SKM-1 (cell line): Measurements from ENCODE around the gene MCM5.

ENCODE experiments used
- DNase-seq: peaks from one replicate; lab custom pipeline; 2025; ENCODE audit not compliant: unreplicated experiment; lab: John Stamatoyannopoulos, UW

MCM5 gene

DNA sequence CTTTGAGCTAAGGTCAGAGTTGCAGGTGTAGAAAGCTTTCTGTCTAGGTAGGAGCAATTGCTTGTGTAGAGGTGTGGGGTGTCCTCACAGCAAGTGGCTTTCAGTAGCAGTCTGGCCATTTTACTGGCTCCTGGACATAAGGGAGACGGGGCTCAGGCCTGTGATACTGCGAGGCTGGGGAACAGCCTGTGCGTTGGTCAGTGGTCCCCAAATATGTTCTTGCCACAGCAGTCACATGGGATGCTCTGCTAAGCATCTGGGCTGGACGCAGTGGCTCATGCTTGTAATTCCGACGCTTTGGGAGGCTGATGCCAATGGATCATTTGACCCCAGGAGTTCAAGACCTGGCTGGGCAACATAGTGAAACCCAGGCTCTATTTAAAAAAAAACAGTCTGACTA lies 1.9 kb downstream of the MCM5 start:
- DNase-seq = no peak

DNA sequence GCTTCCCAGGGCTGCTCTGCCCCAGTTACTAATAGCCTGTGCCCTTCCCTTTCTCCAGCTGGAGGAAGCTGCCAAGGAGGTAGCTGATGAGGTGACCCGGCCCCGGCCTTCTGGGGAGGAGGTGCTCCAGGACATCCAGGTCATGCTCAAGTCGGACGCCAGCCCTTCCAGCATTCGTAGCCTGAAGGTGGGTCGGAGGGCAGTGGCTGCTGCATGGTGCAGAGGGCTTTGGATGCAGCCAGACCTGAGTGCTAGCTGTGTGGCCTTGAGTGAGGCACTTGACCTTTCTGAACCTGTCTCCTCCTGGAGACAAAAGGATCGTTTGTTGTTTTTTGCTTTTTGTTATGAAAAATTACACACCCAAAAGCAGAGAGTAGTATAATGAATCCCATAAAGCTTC lies 3.4 kb downstream of the MCM5 start:
- DNase-seq = no peak

DNA sequence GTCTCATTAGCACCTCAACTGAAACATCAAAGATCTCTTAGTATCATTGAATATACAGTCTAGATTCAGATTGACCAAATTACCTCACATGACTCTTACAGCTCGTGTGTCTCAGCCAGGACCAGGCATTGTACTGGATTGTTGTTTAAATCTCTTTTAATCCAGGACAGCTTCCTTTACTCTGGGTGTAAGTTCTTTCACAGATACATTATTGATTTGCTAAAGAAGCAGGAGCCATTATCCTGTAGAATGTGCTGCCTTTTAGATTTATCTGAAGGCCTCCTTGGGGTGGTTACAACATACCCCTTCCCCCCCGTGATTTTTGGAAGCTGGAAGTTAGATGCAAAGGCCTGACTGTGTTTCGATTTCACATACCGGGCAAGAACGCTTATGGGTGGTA lies 4.2 kb downstream of the MCM5 start:
- no peak for DNase-seq

DNA sequence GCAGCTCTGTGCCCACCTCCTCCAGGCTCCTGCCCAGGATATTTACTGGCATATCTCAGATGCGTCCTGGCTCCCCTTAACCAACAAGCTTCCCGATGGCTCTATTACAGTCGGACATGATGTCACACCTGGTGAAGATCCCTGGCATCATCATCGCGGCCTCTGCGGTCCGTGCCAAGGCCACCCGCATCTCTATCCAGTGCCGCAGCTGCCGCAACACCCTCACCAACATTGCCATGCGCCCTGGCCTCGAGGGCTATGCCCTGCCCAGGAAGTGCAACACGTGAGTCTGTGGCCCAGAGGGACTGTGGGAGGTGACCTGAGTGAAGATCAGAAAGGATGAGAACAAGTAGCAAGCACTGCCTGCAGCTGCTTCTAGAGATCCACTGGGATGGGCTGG lies 6.5 kb downstream of the MCM5 start:
- no peak for DNase-seq

DNA sequence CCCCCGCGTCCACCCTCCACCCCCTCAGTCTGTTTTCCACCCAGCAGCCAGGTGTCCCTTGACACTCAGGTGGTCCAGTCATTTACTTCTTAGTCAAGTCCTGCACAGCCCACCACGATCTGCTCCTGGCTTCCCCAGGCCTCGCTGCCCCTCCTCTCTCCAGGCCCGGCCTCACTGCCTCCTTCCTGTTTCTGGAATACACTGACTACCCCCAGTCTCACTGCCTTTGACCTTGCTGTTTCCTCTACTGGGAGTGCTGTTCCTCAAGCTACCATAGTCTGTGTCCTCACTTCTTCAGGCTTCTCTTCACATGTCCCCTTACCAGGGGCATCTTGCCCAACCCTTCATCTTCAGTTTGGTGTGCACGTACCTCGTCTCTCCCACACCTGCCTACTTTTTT lies 7.4 kb downstream of the MCM5 start:
- DNase-seq = peak; percentile 20

- DNase-seq = peak; percentile 92
These were observed 10.1 kb downstream of the MCM5 start for GRCh38 chr22:35409783-35410662.

GRCh38 chr22:35410663-35411034 lies 10.7 kb downstream of the MCM5 start:
- DNase-seq = no peak

DNA sequence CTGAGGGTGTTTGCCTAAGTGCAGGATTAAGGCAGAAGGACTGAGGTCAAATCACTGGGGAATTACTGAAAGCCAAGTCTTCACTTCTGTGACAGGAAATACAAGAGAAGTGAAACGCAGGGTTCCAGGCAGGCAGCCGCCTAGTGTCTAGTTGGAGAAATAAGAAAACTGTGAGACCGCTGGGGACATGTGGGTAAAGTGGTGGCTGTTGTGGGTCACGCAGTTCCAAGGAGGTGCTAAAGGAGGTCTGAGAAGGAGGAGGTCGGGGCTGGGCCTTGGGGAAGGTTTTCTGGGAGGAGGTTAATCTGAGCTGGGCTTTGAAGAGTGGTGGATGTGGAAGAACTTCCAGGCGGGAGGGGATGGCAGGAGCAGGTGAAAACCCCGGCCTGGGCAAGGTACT lies 11.2 kb downstream of the MCM5 start:
- DNase-seq = no peak

DNA sequence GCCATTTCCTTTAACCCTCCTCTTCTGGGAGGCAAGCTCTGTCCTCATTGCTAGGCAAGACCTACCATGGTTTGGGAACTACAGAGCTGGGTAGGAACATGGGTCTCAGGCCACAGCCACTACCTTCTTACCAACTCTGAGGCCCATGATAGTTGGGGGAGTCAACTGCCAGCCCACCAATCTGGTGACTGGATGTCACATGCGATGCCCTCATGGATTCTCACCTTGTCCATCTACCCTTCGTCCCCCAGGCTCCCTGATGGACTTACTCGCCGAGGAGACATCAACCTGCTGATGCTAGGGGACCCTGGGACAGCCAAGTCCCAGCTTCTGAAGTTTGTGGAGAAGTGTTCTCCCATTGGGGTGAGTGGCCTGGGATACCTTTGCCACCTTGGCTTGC lies 13.7 kb downstream of the MCM5 start:
- DNase-seq = no peak

DNA sequence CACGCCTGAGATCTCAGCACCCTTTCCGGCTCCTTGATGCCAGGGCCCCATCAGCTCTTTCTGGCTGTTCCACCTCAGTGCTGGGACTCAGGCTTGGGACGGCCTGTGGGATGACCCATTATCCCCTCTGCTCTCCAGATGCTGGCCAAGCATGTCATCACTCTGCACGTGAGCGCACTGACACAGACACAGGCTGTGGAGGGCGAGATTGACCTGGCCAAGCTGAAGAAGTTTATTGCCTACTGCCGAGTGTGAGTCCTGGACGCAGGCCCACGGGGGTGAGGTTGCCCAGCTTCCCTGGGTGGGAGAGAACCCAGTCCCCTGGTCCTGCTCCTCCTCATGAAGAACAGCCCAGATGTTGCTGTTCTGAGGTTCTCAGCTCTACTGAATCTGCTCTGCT lies 17.7 kb downstream of the MCM5 start:
- no peak for DNase-seq

DNA sequence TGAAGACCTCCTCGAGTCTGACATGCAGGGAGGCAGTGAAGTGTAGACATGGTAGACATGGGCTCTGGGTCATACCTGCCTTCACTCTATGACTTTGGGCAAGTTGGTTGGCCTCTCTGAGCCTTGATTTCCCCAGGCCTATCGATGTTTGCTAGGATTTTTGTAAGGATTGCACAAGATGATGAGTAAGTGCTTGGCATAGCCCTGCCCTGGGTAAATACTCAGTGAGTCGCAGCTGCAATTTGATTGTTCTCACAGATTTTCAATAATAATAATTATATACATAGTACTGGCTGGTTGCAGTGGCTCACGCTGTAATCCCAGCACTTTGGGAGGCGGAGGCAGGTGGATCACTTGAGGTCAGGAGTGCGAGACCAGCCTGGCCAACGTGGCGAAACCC lies 18.1 kb downstream of the MCM5 start:
- no peak for DNase-seq

GRCh38 chr22:35418731-35419130 lies 18.8 kb downstream of the MCM5 start:
- no peak for DNase-seq

DNA sequence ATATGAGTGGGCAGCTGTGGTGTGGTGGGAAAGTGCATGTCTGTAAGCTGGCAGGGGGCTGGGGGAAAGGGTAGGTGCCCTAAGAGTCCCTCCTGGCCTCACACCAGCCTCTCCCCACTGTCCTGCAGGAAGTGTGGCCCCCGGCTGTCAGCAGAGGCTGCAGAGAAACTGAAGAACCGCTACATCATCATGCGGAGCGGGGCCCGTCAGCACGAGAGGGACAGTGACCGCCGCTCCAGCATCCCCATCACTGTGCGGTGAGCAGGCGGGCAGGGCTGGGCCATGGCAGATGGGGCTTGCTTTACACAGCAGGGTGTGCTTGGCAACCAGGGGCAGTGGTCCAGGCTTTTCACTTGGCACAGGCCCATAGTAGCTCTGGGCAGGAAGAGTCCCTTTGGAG lies 19.8 kb downstream of the MCM5 start:
- no peak for DNase-seq

- DNase-seq = no peak
These were observed 21.2 kb downstream of the MCM5 start for GRCh38 chr22:35421121-35421520.

- DNase-seq = no peak
These were observed 22.2 kb downstream of the MCM5 start for GRCh38 chr22:35422145-35422544.

DNA sequence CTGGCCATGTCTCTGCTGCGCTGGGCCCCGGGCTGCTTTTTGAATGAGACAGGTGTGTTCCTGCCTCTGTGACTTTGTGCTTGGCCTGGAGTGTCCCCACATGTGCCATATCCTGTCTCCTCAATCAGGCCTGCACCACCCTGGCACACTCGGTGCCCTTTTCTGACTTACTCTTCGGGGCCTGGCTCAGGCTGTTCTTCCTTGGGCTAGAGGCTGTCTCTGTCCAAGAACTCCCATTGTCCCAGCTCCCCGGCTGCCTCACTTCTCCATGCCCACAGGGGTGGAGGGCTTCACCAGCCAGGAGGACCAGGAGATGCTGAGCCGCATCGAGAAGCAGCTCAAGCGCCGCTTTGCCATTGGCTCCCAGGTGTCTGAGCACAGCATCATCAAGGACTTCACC lies 23.0 kb downstream of the MCM5 start:
- DNase-seq = no peak

DNA sequence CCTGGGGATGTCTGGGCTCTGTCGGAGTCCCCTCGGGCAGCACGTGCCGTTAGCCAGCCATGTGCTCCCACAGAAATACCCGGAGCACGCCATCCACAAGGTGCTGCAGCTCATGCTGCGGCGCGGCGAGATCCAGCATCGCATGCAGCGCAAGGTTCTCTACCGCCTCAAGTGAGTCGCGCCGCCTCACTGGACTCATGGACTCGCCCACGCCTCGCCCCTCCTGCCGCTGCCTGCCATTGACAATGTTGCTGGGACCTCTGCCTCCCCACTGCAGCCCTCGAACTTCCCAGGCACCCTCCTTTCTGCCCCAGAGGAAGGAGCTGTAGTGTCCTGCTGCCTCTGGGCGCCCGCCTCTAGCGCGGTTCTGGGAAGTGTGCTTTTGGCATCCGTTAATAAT lies 24.1 kb downstream of the MCM5 start:
- no peak for DNase-seq

GRCh38 chr22:35424761-35425160 lies 24.8 kb downstream of the MCM5 start:
- DNase-seq = no peak

DNA sequence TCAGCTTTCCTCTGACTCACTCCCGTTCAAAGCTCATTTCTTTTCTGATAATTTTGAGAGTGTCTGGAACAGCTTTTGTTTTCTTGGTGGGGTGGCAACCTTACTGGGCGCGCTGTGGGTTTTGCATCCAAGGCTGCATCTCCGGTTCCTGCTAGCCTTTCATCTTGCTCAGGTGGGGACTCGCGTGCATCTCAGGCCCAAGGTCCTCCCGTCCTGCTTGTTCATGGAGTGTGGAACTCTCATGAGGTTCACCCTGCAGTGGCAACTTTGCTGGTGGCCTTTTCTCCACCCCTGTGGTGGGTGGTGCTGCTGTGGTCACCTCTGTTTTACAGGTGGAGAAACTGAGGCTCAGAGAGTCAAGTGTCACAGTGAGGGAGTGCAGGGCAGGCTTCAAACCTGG lies 25.6 kb downstream of the MCM5 start:
- no peak for DNase-seq

- no peak for DNase-seq
These were observed 26.2 kb downstream of the MCM5 start for GRCh38 chr22:35425971-35426800.

DNA sequence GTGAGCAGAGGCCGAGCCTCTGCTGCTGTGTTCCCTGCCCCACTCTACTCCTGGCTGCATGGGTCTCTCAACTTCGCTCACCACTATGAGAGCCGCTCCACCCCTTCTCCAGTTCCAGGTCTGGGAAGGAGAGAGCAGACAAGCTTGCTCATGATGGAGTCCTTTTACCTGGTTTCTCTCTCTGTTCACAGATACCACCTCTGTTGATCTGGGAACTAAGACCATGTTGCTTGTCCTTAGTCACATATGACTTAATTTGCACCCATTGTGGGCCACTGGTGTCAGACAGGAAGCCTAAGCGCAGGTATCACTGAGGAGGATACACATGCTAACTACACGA lies 26.8 kb downstream of the MCM5 start:
- no peak for DNase-seq

GRCh38 chr22:35430897-35431322 lies 31.0 kb downstream of the MCM5 start:
- DNase-seq = peak; percentile 14
